GM19455 (cell line): ENCODE results near the gene MACIR.
A peak's percentile ranks its signal among the peaks of the same experiment; 100 is the strongest.

Experiments used
- ATAC-seq: cut with Tn5 transposase; IDR thresholded peaks from one replicate; pipeline ENCODE4 v1.9.1; 2021; ENCODE audit not compliant: unreplicated experiment

MACIR gene

GRCh38 chr5:103245761-103246160 is 12.8 kb upstream of the MACIR start:
- ATAC-seq: no peak

- ATAC-seq: no peak
These were observed 11.4 kb upstream of the MACIR start for GRCh38 chr5:103247118-103247517.

- ATAC-seq: no peak
These were observed 9.5 kb upstream of the MACIR start for GRCh38 chr5:103249068-103249467.

DNA sequence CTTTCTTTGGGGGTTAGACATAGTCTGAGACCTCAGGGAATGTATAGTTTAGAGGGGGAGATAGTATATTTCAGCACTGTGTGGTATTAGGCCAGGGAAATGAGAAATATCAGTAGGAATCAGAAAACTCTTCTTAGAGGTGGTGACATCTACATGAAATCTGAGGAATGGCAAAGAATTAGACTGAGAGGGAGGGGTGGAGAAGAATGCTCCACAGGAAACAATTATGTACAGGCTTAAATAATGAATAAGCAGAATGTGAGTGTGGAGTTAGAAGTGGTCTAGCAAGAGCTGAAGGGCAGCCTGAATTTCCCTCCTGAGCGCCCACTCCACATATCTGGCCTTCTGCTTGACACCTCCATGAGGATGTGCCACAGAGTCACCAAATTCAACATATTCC is 3.6 kb upstream of the MACIR start:
- no peak for ATAC-seq

GRCh38 chr5:103255691-103256090 is 2.9 kb upstream of the MACIR start:
- no peak for ATAC-seq

DNA sequence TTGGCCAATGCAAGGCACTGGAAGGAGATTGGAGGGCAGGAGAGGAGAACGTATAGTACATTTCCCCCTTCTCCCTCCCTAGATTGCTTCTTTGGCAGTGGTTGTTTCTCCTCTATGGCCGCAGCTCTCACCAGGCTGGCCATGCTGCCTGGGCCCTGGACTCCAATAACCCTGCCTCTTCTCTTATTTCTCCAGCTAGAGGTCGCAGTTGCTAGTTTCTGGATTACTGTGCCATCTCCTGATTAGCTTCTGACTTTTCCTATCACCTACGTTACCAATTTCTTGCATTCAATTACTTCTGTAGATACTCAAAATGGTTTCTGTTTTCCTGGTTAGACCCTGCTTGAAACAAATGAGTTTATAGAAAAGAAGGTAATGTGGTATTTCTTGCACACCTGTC is 2.4 kb upstream of the MACIR start:
- ATAC-seq: no peak

DNA sequence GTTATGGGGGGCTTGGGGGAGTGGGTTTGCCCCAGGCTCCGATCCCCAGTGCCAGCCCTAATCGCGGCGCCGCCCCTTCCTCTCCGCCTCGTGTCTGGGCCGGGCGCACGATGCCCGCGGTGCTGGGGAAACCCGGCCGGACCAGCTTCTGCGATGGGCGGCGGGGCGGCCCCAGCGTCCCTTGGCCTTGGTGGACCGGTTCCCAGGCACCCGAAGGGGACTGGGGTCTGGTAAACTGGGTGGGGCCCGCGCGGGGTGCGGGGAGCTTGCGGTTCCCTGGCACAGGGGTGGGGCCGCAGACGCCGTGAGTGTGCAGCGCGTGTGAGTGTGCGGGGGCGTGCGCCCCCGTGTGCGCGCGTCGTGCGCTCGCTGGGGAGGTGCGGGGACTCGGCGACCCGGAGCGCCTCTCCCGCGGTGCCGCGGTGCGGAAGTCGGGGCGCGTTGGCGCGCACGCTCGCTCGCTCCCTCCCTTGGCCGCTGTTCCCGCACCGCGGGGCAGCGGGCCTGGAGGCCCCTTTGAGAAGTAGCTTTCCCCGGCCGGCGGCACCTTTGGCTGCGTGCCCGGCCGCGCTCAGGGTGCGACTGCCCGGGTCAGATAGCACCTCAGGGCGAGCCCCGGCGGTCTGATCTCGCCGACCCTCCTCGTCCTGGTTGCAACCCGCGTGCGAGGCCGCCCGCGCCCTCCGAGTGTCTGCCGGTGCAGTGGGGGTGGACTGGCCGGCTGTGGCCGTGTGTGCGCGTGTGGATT is 568 bp downstream of the MACIR start:
- ATAC-seq: peak; percentile 50

DNA sequence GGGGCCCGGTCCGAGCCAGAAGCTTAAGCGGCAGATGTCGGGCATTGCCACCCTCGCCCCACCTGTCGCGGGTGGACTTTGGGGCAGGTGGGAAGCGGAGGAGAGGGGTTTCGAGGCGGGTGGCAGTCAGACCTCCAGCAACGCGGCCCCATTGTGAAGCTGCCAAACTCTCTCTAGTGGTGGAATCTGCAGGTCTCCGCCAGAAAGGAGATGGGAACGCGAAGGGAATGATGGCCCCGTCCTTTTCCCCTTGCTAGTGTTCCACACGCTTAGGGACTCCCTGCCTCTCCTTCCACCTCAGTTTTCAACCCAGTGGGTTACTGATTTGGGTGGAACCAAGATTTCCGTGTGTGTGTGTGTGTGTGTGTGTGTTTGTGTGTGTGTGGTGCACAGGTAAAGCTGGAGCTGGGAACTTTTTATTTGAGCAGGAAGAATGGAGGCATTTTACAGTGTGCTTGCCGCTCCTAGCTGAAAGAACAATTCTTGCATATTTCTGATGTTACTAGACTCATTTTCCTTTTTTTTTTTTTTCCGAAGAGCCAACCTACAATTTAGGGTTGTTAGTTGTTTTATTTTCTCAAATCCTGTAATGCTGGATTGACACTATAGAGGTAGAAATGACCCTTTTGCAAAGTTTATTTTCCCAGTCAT is 1.3 kb downstream of the MACIR start:
- ATAC-seq: no peak

GRCh38 chr5:103260951-103261350 is 2.4 kb downstream of the MACIR start:
- peak; percentile 34 for ATAC-seq

DNA sequence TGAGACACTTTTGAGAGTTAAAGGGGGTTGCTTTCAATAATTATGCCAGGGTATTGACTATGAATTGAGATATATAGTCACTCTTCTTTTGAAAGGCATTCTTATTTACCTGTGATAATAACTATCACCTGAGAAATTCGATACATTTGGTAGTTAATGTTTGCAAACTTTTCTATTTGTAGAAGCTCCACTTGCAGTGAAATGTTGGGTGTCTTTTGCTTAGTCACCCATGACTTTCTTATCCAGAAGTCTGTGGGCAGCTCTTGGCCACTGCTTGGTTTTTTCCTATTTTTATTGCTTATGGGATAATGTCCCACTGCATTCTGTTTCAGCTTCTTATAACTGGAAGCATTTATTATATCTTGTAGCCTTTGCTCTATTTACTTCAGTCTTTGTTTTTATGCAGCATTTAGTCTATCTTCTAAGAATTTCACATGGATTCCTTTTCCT is 3.9 kb downstream of the MACIR start:
- ATAC-seq: no peak

GRCh38 chr5:103263054-103263453 is 4.5 kb downstream of the MACIR start:
- ATAC-seq: no peak

DNA sequence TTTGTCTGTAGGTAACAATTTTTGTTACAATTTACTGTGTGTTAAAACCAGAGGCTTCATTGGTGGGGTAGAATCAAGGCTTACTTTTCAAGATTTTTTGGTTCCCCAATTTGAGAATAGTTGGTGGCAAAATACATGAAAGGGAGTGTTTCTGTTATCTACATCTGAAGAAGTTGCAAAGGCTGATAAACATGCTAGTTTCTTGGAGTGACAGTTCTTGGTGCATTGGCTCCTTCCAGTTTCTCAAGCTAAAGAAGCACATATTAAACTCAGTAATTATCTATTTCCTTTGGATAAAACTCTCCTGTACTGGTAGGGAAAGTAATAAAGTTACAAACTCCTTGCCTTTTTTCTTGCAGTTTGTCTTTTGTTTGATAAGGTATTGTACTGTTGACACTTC is 5.9 kb downstream of the MACIR start:
- no peak for ATAC-seq

DNA sequence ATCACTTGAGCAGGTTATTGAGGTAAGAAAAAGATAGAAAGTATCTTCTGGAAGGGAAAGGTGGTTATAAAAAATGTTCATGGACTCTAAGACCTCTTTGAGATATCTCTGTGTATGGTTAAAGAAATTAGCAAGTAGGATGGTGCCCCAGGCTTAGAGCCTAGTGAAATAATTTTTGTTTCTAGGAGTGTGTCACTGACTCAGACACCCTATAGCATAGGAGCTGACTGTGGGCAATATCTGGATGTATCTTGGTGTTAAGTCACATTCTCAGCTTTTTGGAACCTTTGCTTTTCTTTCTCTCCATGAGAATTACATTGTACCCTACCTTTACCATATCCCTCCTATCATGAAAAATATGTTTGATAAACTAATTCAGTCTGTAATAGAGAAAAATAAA is 12.0 kb downstream of the MACIR start:
- ATAC-seq: no peak

GRCh38 chr5:103271570-103272289 is 13.2 kb downstream of the MACIR start:
- no peak for ATAC-seq

GRCh38 chr5:103272377-103272776 is 13.8 kb downstream of the MACIR start:
- ATAC-seq: no peak

- no peak for ATAC-seq
These were observed 15.4 kb downstream of the MACIR start for GRCh38 chr5:103273952-103274351.

- no peak for ATAC-seq
These were observed 17.3 kb downstream of the MACIR start for GRCh38 chr5:103275851-103276250.

GRCh38 chr5:103280967-103281366 is 22.4 kb downstream of the MACIR start:
- no peak for ATAC-seq

GRCh38 chr5:103283120-103283519 is 24.6 kb downstream of the MACIR start:
- no peak for ATAC-seq

DNA sequence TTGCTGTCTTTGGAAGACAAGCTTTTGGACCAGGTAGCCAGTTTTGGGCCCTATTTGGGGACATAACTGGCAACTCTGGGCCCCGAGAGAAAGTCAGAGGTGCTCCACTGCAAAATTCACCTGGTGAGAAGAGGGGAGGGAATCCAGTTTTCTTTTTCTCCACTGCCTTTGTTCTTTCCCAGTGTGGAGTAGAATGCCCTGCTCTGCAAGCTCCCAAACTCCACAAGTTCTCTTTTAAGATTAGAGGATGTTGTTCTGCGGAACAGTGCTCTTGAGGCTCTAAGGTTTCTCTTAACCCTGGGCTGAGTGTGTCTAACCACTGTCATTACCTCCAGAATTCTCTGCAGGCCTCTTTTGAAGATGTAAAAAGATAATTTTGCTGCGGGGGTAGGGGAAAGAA is 25.3 kb downstream of the MACIR start:
- no peak for ATAC-seq

- ATAC-seq: no peak
These were observed 28.1 kb downstream of the MACIR start for GRCh38 chr5:103286622-103287021.

DNA sequence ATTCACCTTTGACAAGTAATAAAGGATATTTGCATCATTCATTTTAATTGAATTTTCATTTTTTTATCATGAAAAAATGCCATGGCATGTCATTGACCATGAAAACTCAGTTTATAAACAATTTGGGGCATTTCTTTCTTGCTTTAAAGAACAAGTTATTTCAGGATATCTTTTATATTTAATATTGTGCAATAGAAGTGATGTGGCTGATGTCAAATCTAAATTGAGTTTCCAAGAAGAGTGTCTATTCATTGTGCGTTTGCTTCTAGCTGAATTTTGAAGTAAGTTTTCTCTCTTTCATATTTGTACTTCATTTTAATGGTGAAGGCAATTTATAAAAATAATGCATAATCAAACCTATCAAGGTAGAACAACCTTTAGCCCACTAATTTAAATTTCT is 30.5 kb downstream of the MACIR start:
- no peak for ATAC-seq
